HEK293 (cell line): ENCODE data around the gene ALX1.

Source experiments
- CTCF ChIA-PET: fragments of 350-600 bp; formaldehyde crosslinking; extraction: SDS; loops from one replicate; lab custom pipeline; 2021; ENCODE audit warnings: antibody characterized with exemption; lab: Yijun Ruan, JAX
- POLR2A ChIA-PET: fragments of 300-600 bp; formaldehyde crosslinking; extraction: SDS; loops from one replicate; lab custom pipeline; 2020; ENCODE audit warnings: antibody characterized with exemption, inconsistent platforms; lab: Yijun Ruan, JAX
- H3K27ac ChIP-seq: fragments of 200-500 bp; sonication (Bioruptor generic); 2 replicates; pipeline ENCODE4 v1.5.1; 2014; ENCODE audit warnings: low read depth, low read length, control low read depth, inconsistent platforms; ENCODE audit errors: extremely low read depth
- H3K36me3 ChIP-seq, 2 experiments: fragments of 200-500 bp in 1 of 2; sonication (Bioruptor generic) in 1 of 2; 1 replicate in 1 of 2; 2 replicates in 1 of 2; pipeline ENCODE4 v1.5.1; 2014 to 2017; ENCODE audit warnings: inconsistent platforms in 2 of 2, low read length in 2 of 2; ENCODE audit not compliant: control insufficient read depth in 2 of 2, insufficient read depth in 1 of 2
- H3K4me1 ChIP-seq: fragments of 200-500 bp; sonication (Bioruptor generic); 2 replicates; pipeline ENCODE4 v1.5.1; 2014; ENCODE audit warnings: mild to moderate bottlenecking, low read length, inconsistent platforms; ENCODE audit not compliant: control insufficient read depth, insufficient read depth
- H3K4me3 ChIP-seq: 2 replicates; pipeline ENCODE4 v1.5.1; 2011; ENCODE audit warnings: low read depth, mild to moderate bottlenecking, control low read depth, low read length, moderate library complexity
- H3K9me3 ChIP-seq: fragments of 200-500 bp; sonication (Bioruptor generic); 2 replicates; pipeline ENCODE4 v1.5.1; 2014; ENCODE audit warnings: low read depth, low read length, inconsistent platforms; ENCODE audit not compliant: control insufficient read depth, insufficient read depth
- GLIS2 ChIP-seq: fragments of 450-650 bp; formaldehyde crosslinking; IDR thresholded peaks from 2 replicates; pipeline ENCODE4 v1.5.1; 2016; ENCODE audit warnings: missing biosample characterization, missing genetic modification characterization
- ZBTB7A ChIP-seq: fragments of 450-650 bp; formaldehyde crosslinking; IDR thresholded peaks from 2 replicates; pipeline ENCODE4 v1.5.1; 2016; ENCODE audit warnings: low read depth, missing biosample characterization, missing genetic modification characterization
- ZNF138 ChIP-seq: fragments of 450-650 bp; formaldehyde crosslinking; IDR thresholded peaks from 2 replicates; pipeline ENCODE4 v1.5.1; 2016; ENCODE audit warnings: missing biosample characterization, missing genetic modification characterization, borderline replicate concordance
- ZNF157 ChIP-seq: fragments of 450-650 bp; formaldehyde crosslinking; IDR thresholded peaks from 2 replicates; pipeline ENCODE4 v1.5.1; 2016; ENCODE audit warnings: missing biosample characterization, missing genetic modification characterization
- ZNF169 ChIP-seq: fragments of 450-650 bp; formaldehyde crosslinking; IDR thresholded peaks from 2 replicates; pipeline ENCODE4 v1.5.1; 2016; ENCODE audit warnings: missing biosample characterization, missing genetic modification characterization
- ZNF280D ChIP-seq: fragments of 450-650 bp; formaldehyde crosslinking; IDR thresholded peaks from 2 replicates; pipeline ENCODE4 v1.5.1; 2016; ENCODE audit warnings: missing biosample characterization, missing genetic modification characterization
- ZNF37A ChIP-seq: fragments of 450-650 bp; IDR thresholded peaks from 2 replicates; pipeline ENCODE4 v1.5.1; 2018; ENCODE audit warnings: missing biosample characterization, missing genetic modification characterization
- ZNF558 ChIP-seq: fragments of 450-650 bp; formaldehyde crosslinking; IDR thresholded peaks from 2 replicates; pipeline ENCODE4 v1.5.1; 2016; ENCODE audit warnings: missing biosample characterization, missing genetic modification characterization
- ZNF571 ChIP-seq: fragments of 450-650 bp; formaldehyde crosslinking; IDR thresholded peaks from 2 replicates; pipeline ENCODE4 v1.5.0; 2017; ENCODE audit warnings: missing biosample characterization, missing genetic modification characterization
- ZNF629 ChIP-seq: fragments of 450-650 bp; formaldehyde crosslinking; IDR thresholded peaks from 2 replicates; pipeline ENCODE4 v1.5.1; 2017; ENCODE audit warnings: missing biosample characterization, missing genetic modification characterization
- ZNF664 ChIP-seq: fragments of 450-650 bp; formaldehyde crosslinking; IDR thresholded peaks from 2 replicates; pipeline ENCODE4 v1.5.1; 2016; ENCODE audit warnings: missing biosample characterization, missing genetic modification characterization
- ZXDB ChIP-seq: fragments of 450-650 bp; formaldehyde crosslinking; IDR thresholded peaks from 2 replicates; pipeline ENCODE4 v1.5.1; 2016; ENCODE audit warnings: missing biosample characterization, missing genetic modification characterization
- TF ChIP-seq, protein P1 (sequence below): fragments of 450-650 bp; formaldehyde crosslinking; IDR thresholded peaks from 2 replicates; pipeline ENCODE4 v1.5.1; 2017; ENCODE audit warnings: missing biosample characterization, missing genetic modification characterization
- TF ChIP-seq, protein P2 (sequence below): fragments of 450-650 bp; formaldehyde crosslinking; IDR thresholded peaks from 2 replicates; pipeline ENCODE4 v1.5.1; 2016; ENCODE audit warnings: missing biosample characterization, missing genetic modification characterization, low read depth
- TF ChIP-seq, protein P3 (sequence below): fragments of 450-650 bp; IDR thresholded peaks from 2 replicates; pipeline ENCODE4 v1.5.1; 2018; ENCODE audit warnings: missing biosample characterization, mild to moderate bottlenecking, missing genetic modification characterization

Gene ALX1

GRCh38 chr12:85275374-85275773 is 4.6 kb upstream of the ALX1 start:
- H3K27ac ChIP-seq: no peak overlapping the region
- no peak for TF ChIP-seq ZXDB (tag by site-specific recombination)
- no peak for TF ChIP-seq ZNF138 (tag by site-specific recombination)
- TF ChIP-seq, protein P1, sequence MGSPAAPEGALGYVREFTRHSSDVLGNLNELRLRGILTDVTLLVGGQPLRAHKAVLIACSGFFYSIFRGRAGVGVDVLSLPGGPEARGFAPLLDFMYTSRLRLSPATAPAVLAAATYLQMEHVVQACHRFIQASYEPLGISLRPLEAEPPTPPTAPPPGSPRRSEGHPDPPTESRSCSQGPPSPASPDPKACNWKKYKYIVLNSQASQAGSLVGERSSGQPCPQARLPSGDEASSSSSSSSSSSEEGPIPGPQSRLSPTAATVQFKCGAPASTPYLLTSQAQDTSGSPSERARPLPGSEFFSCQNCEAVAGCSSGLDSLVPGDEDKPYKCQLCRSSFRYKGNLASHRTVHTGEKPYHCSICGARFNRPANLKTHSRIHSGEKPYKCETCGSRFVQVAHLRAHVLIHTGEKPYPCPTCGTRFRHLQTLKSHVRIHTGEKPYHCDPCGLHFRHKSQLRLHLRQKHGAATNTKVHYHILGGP (tag by site-specific recombination): no peak
- TF ChIP-seq ZNF157 (tag by site-specific recombination): no peak
- no peak for TF ChIP-seq ZNF169 (tag by site-specific recombination)
- TF ChIP-seq, protein P2, sequence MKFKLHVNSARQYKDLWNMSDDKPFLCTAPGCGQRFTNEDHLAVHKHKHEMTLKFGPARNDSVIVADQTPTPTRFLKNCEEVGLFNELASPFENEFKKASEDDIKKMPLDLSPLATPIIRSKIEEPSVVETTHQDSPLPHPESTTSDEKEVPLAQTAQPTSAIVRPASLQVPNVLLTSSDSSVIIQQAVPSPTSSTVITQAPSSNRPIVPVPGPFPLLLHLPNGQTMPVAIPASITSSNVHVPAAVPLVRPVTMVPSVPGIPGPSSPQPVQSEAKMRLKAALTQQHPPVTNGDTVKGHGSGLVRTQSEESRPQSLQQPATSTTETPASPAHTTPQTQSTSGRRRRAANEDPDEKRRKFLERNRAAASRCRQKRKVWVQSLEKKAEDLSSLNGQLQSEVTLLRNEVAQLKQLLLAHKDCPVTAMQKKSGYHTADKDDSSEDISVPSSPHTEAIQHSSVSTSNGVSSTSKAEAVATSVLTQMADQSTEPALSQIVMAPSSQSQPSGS: no peak
- TF ChIP-seq ZNF558 (tag by site-specific recombination): no peak
- TF ChIP-seq, protein P3, sequence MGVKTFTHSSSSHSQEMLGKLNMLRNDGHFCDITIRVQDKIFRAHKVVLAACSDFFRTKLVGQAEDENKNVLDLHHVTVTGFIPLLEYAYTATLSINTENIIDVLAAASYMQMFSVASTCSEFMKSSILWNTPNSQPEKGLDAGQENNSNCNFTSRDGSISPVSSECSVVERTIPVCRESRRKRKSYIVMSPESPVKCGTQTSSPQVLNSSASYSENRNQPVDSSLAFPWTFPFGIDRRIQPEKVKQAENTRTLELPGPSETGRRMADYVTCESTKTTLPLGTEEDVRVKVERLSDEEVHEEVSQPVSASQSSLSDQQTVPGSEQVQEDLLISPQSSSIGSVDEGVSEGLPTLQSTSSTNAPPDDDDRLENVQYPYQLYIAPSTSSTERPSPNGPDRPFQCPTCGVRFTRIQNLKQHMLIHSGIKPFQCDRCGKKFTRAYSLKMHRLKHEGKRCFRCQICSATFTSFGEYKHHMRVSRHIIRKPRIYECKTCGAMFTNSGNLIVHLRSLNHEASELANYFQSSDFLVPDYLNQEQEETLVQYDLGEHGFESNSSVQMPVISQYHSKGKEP (tag by site-specific recombination): no peak
- TF ChIP-seq ZNF280D (tag by site-specific recombination): no peak
- no peak for TF ChIP-seq ZNF629 (tag by site-specific recombination)
- TF ChIP-seq ZNF664 (tag by site-specific recombination): no peak
- TF ChIP-seq ZNF571 (tag by site-specific recombination): no peak
- no peak for TF ChIP-seq GLIS2 (tag by site-specific recombination)
- TF ChIP-seq ZBTB7A (tag by site-specific recombination): no peak
- TF ChIP-seq, all 188 proteins: peak for 0
- ChIA-PET POLR2A (no interaction called here), CTCF (no interaction called here)
- Histone ChIP-seq H3K36me3 (no peaks in the 10 kb centered on the region), H3K9me3 (no peaks in the 10 kb centered on the region), H3K4me3 (no peak overlapping the region), H3K4me1 (no peaks in the 10 kb centered on the region)

GRCh38 chr12:85277191-85277590 is 2.8 kb upstream of the ALX1 start:
- TF ChIP-seq ZNF37A: no peak
- TF ChIP-seq, all 188 proteins: peak for 0
- H3K27ac ChIP-seq: no peak overlapping the region
- no peak overlapping the region for H3K4me3 ChIP-seq
- no peaks in the 10 kb centered on the region for H3K4me1 ChIP-seq
- H3K9me3 ChIP-seq: no peaks in the 10 kb centered on the region
- H3K36me3 ChIP-seq: no peaks in the 10 kb centered on the region
- CTCF ChIA-PET: interaction anchor here (0.5 to 1.1 kb wide), 3 partner anchors 12 to 403 kb away, joined by 3 to 4 read pairs (median 4); no protein-coding TSS in a partner anchor
- POLR2A ChIA-PET: no interaction called here
